ENCODE results near the gene KRTAP9-4. TPM values are rescaled to one million over a fixed set of nuclear protein-coding genes. Genes with fewer than 3 reads are reported as not detected.
"Not testable (repeated sequence)": the region's sequence is repeated elsewhere in the genome, so short reads cannot be mapped to it uniquely, and the experiment has no call there.

Gene KRTAP9-4
- total and polyA plus RNA-seq, 10 donors, result not detected

DNA sequence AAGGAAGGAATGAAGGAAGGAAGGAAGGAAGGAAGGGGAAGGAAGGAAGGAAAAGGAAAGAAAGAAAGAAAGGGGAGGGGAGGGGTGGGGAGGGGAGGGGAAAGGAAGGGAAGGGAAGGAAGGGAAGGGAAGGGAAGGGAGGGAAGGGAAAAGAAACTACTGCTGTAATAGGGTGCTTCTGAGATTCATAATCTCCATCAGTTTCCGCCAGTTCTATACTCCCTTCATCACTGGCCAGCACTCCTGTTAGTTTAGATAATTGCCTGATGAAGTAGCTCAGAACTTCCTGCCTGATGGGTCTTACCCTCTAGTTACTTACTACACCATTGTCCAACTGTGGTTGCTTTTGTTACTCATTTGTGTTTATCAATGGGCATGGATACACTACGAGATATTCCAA, 13.7 kb downstream of the KRTAP9-4 start:
- H3K4me3 ChIP-seq, result no peak overlapping the region
- TF ChIP-seq POLR2AphosphoS5 (IDR thresholded peaks at IDR 0.05) (no peak), POLR2A (IDR thresholded peaks at IDR 0.05) (no peak)
- TF ChIP-seq, protein P1, sequence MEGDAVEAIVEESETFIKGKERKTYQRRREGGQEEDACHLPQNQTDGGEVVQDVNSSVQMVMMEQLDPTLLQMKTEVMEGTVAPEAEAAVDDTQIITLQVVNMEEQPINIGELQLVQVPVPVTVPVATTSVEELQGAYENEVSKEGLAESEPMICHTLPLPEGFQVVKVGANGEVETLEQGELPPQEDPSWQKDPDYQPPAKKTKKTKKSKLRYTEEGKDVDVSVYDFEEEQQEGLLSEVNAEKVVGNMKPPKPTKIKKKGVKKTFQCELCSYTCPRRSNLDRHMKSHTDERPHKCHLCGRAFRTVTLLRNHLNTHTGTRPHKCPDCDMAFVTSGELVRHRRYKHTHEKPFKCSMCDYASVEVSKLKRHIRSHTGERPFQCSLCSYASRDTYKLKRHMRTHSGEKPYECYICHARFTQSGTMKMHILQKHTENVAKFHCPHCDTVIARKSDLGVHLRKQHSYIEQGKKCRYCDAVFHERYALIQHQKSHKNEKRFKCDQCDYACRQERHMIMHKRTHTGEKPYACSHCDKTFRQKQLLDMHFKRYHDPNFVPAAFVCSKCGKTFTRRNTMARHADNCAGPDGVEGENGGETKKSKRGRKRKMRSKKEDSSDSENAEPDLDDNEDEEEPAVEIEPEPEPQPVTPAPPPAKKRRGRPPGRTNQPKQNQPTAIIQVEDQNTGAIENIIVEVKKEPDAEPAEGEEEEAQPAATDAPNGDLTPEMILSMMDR (IDR thresholded peaks at IDR 0.05 in 8 of 11, conservative IDR thresholded peaks at IDR 0.05 in 3 of 11), result no peak

DNA sequence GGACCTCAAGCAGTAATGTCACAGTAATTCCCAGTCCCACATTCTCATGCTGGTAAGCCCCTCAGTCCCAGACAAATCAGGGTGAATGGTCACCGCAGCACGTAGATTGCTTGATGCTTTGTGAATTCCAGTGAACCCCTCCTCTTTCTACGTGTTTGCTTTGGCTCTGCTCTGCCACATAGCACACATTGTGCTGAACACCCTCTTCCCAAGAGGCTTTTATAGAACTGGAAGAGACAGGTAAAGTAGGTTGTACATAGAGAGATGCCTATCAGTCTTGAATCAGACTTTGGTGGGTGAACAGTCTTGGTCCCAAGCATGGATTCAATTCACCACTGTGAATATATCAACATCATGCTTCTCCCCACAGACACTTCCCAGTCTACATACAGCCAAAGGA, 15.1 kb downstream of the KRTAP9-4 start:
- no peak for DNase-seq
- 82 to 98% (median 89%) methylated on average over 3 of the region's 3 CpGs for WGBS, 5 donors
- Histone ChIP-seq H3K36me3 (no peaks in the 10 kb centered on the region), H3K27me3 (replicated peaks in 1 of 7) (peaks cover 0 to 7% (median 0%) of the 10 kb centered on the region in 7 donors), H3K4me3 (no peak overlapping the region), H3K27ac (no peak overlapping the region), H3K9me3 (no peaks in the 10 kb centered on the region), H3K4me1 (no peaks in the 10 kb centered on the region)
- intact Hi-C loops (cut with DNase I; ENCODE audit: low total_unique reads), result no loop called here
- TF ChIP-seq, protein P1 (IDR thresholded peaks at IDR 0.05 in 8 of 11, conservative IDR thresholded peaks at IDR 0.05 in 3 of 11), result no peak
- no peak for TF ChIP-seq POLR2AphosphoS5 (IDR thresholded peaks at IDR 0.05)

More for the DNA sequence above, 13.7 kb downstream of the KRTAP9-4 start:
- Histone ChIP-seq H3K4me1 (no peaks in the 10 kb centered on the region), H3K9me3 (no peaks in the 10 kb centered on the region), H3K27ac (no peak overlapping the region), H3K27me3 (replicated peaks in 1 of 7) (peaks cover 0 to 19% (median 0%) of the 10 kb centered on the region in 7 donors), H3K36me3 (no peaks in the 10 kb centered on the region)
- intact Hi-C loops (cut with DNase I; ENCODE audit: low total_unique reads), result no loop called here
- 74 to 88% (median 77%) methylated on average over 2 of the region's 2 CpGs for WGBS, 5 donors
- DNase-seq, result no peak

DNA sequence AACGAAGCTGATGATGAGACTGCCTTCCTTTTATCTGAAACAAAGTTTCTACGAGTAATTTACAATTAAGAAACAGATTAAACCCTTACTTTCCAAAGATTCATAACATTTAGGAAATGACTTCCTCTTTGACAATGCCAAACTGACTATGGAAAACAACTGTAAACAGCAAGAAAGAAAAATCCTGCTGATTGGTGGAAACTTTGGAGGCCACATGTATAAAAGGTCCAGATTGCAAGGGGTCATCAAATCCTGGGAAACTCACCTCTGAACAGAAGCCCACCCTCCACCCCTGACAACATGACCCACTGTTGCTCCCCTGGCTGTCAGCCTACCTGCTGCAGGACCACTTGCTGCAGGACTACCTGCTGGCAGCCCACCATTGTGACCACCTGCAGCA, 15.6 kb downstream of the KRTAP9-4 start, which contains the start of gene KRTAP9-6:
Gene KRTAP9-6, plus strand, starts transcription at position 301 of the 400 bp plus-strand sequence. Its CDS starts 0 bp downstream, at position 301.
- no peaks in the 10 kb centered on the region for H3K9me3 ChIP-seq
- DNase-seq, result no peak
- TF ChIP-seq, protein P1 (IDR thresholded peaks at IDR 0.05 in 8 of 11, conservative IDR thresholded peaks at IDR 0.05 in 3 of 11), result no peak
- TF ChIP-seq POLR2AphosphoS5 (IDR thresholded peaks at IDR 0.05) (no peak), POLR2A (IDR thresholded peaks at IDR 0.05) (no peak)
- H3K4me3 ChIP-seq, result no peak within 1 kb of the TSS
- H3K36me3 ChIP-seq, result no peaks in the 10 kb centered on the region
- H3K4me1 ChIP-seq, result no peaks in the 10 kb centered on the region
- intact Hi-C loops (cut with DNase I; ENCODE audit: low total_unique reads), result no loop called here
- WGBS, 5 donors, result 21 to 59% (median 33%) methylated on average over 2 of the region's 2 CpGs
- H3K27me3 ChIP-seq (replicated peaks in 1 of 7), result peaks cover 0 to 4% (median 0%) of the 10 kb centered on the region in 7 donors
- H3K27ac ChIP-seq, result no peak within 1 kb of the TSS

DNA sequence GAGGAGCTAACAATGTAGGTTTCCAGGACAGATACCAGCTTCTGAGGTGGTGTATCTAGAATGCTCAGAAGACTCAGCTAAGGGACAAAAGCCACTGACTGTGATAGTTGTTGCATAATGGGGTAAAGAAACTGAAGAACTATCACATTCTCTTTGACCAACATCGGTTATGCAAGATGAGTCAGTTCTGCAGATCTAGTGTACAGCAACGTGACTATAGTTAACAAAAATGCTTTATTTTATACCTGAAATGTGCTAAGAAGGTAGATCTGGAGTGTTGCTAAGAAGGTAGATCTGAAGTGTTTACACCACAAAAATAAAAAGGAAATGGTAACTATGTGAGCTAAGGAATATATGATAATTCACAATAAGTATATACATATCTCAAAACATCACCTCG, 18.2 kb downstream of the KRTAP9-4 start:
- no peaks in the 10 kb centered on the region for H3K36me3 ChIP-seq
- no peaks in the 10 kb centered on the region for H3K4me1 ChIP-seq
- intact Hi-C loops (cut with DNase I; ENCODE audit: low total_unique reads), result no loop called here
- no peak overlapping the region for H3K4me3 ChIP-seq
- TF ChIP-seq POLR2AphosphoS5 (IDR thresholded peaks at IDR 0.05) (no peak), POLR2A (IDR thresholded peaks at IDR 0.05) (no peak)
- TF ChIP-seq, protein P1 (IDR thresholded peaks at IDR 0.05 in 8 of 11, conservative IDR thresholded peaks at IDR 0.05 in 3 of 11), result no peak
- no peak for DNase-seq
- 71 to 93% (median 79%) methylated on average over 3 of the region's 3 CpGs; no CpG with 5 or more reads in 2 of the 5 donors for WGBS, 5 donors
- no peaks in the 10 kb centered on the region for H3K9me3 ChIP-seq
- H3K27me3 ChIP-seq (replicated peaks in 1 of 7), result peaks cover 0 to 4% (median 0%) of the 10 kb centered on the region in 7 donors
- H3K27ac ChIP-seq, result no peak overlapping the region

DNA sequence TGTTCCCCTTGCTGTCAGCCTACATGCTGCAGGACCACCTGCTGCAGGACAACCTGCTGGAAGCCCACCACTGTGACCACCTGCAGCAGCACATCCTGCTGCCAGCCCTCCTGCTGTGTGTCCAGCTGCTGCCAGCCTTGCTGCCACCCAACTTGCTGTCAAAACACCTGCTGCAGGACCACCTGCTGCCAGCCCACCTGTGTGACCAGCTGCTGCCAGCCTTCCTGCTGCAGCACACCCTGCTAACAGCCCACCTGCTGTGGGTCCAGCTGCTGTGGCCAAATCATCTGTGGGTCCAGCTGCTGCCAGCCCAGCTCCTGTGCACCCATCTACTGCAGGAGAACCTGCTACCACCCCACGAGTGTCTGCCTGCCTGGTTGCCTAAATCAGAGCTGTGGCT, 21.8 kb downstream of the KRTAP9-4 start:
- intact Hi-C loops (cut with DNase I; ENCODE audit: low total_unique reads); H3K9me3 ChIP-seq: not testable (repeated sequence)
- 30 to 75% methylated on average over 1 of the region's 1 CpG; no CpG with 5 or more reads in 3 of the 5 donors for WGBS, 5 donors

More for the DNA sequence above, 21.8 kb downstream of the KRTAP9-4 start:
- H3K4me3 ChIP-seq; H3K36me3 ChIP-seq; H3K27me3 ChIP-seq (replicated peaks in 1 of 7); DNase-seq; H3K27ac ChIP-seq; H3K4me1 ChIP-seq: not testable (repeated sequence)
